B cell (primary cell): ENCODE data around the gene NOS3. TPM values are rescaled to one million over a fixed set of nuclear protein-coding genes. Genes with fewer than 3 reads are reported as not detected.

Source experiments
- ATAC-seq: fragments of 200-7000 bp; cut with Tn5 transposase; one replicate; pipeline ENCODE4 v1.10.0; 2021; ENCODE audit warnings: low read depth, mild to moderate bottlenecking, moderate number of reproducible peaks, moderate library complexity
- CTCF ChIA-PET: fragments of 350-600 bp; sonication (Branson Sonifier 250); formaldehyde crosslinking; loops from one replicate; lab custom pipeline; 2021; ENCODE audit warnings: antibody characterized with exemption, inconsistent platforms; lab: Charles Lee
- POLR2A ChIA-PET: fragments of 350-600 bp; sonication (Branson Sonifier 250); formaldehyde crosslinking; loops from one replicate; lab custom pipeline; 2021; ENCODE audit warnings: antibody characterized with exemption; lab: Charles Lee
- DNase-seq: peaks from one replicate; pipeline ENCODE4 v3.0.0; 2013
- H2AFZ ChIP-seq: 2 replicates; pipeline ENCODE4 v1.6.1; 2012; ENCODE audit warnings: mild to moderate bottlenecking, low read depth, low read length; ENCODE audit not compliant: insufficient read depth, poor library complexity, severe bottlenecking
- H3K27ac ChIP-seq, 2 donors: 1 replicate in 1 of 2; 2 replicates in 1 of 2; pipeline ENCODE4 v1.5.1; 2012 to 2013; ENCODE audit warnings: low read length in 2 of 2, mild to moderate bottlenecking in 2 of 2, moderate library complexity in 1 of 2
- H3K27me3 ChIP-seq, 4 experiments: fragments of 200-600 bp in 1 of 4; sonication (generic) in 1 of 4; replicated peaks in 1 of 4; 1 replicate in 2 of 4; 2 replicates in 2 of 4; pipeline versions ENCODE4 v1.6.1 to v1.7.0; 2013 to 2016; ENCODE audit warnings: low read length in 3 of 4, mild to moderate bottlenecking in 2 of 4, mixed read lengths in 1 of 4, moderate library complexity in 1 of 4; ENCODE audit not compliant: insufficient read depth in 4 of 4, control insufficient read depth in 3 of 4; ENCODE audit errors: control extremely low read depth in 1 of 4
- H3K36me3 ChIP-seq, 2 experiments: replicated peaks in 1 of 2; 1 replicate in 1 of 2; 2 replicates in 1 of 2; pipeline versions ENCODE4 v1.6.1 to v1.7.1; 2013; ENCODE audit warnings: low read length in 1 of 2; ENCODE audit not compliant: insufficient read depth in 2 of 2, control insufficient read depth in 1 of 2; ENCODE audit errors: control extremely low read depth in 1 of 2, extremely low read depth in 1 of 2
- H3K4me1 ChIP-seq, 2 donors: fragments of 200-600 bp in 1 of 2; sonication (generic) in 1 of 2; 1 replicate in 1 of 2; 2 replicates in 1 of 2; pipeline versions ENCODE4 v1.5.1 to v1.6.1; 2013 to 2017; ENCODE audit warnings: low read length in 2 of 2; ENCODE audit not compliant: control insufficient read depth in 2 of 2, insufficient read depth in 2 of 2
- H3K4me2 ChIP-seq: replicated peaks from 2 replicates; pipeline ENCODE3; 2012; ENCODE audit warnings: mild to moderate bottlenecking, low read depth, low read length; ENCODE audit not compliant: poor library complexity, severe bottlenecking
- H3K4me3 ChIP-seq, 5 experiments: fragments of 200-600 bp in 1 of 5; sonication (generic) in 1 of 5; 1 replicate in 3 of 5; 2 replicates in 2 of 5; pipeline versions ENCODE4 v1.5.1 to v1.7.0; 2011 to 2016; ENCODE audit warnings: low read length in 4 of 5, mild to moderate bottlenecking in 4 of 5, low read depth in 2 of 5, control low read depth in 1 of 5, moderate library complexity in 1 of 5; ENCODE audit not compliant: insufficient read depth in 1 of 5; ENCODE audit errors: control extremely low read depth in 1 of 5, extremely low read depth in 1 of 5
- H3K79me2 ChIP-seq: fragments of 200-600 bp; sonication (generic); one replicate; pipeline ENCODE4 v1.6.0; 2016; ENCODE audit warnings: low read length; ENCODE audit not compliant: control insufficient read depth, insufficient read depth
- H3K9ac ChIP-seq: fragments of 200-600 bp; sonication (generic); 2 replicates; pipeline ENCODE4 v1.6.1; 2017; ENCODE audit warnings: mild to moderate bottlenecking, low read length, moderate library complexity
- H3K9me3 ChIP-seq, 3 donors: one replicate each; pipeline versions ENCODE4 v1.6.1 to v1.7.1; 2013; ENCODE audit warnings: low read length in 2 of 3; ENCODE audit not compliant: control insufficient read depth in 2 of 3, insufficient read depth in 1 of 3; ENCODE audit errors: control extremely low read depth in 1 of 3
- H4K20me1 ChIP-seq: 2 replicates; pipeline ENCODE4 v1.6.0; 2012; ENCODE audit warnings: mild to moderate bottlenecking, low read length; ENCODE audit not compliant: insufficient read depth, control insufficient read depth, poor library complexity, severe bottlenecking
- H3K27ac Mint-ChIP-seq: one replicate; pipeline ENCODE4 v1.8.0; 2021; ENCODE audit warnings: mixed read lengths
- H3K27me3 Mint-ChIP-seq: one replicate; pipeline ENCODE4 v1.8.0; 2021; ENCODE audit warnings: mixed read lengths
- H3K4me1 Mint-ChIP-seq: one replicate; pipeline ENCODE4 v1.8.0; 2021; ENCODE audit warnings: mixed read lengths
- H3K4me3 Mint-ChIP-seq: one replicate; pipeline ENCODE4 v1.8.0; 2021; ENCODE audit warnings: mixed read lengths
- H3K9me3 Mint-ChIP-seq: one replicate; pipeline ENCODE4 v1.8.0; 2022; ENCODE audit warnings: mixed read lengths; ENCODE audit not compliant: insufficient read depth
- EZH2 ChIP-seq: IDR thresholded peaks from 2 replicates; pipeline ENCODE4 v1.6.1; 2012; ENCODE audit warnings: borderline replicate concordance, low read depth, mild to moderate bottlenecking, moderate library complexity, low read length; ENCODE audit not compliant: insufficient read depth, poor library complexity, severe bottlenecking
- WGBS: methylation state at CpG from one replicate; pipeline ENCODE4 v1.1.5; 2013; ENCODE audit warnings: missing lambda C conversion rate; ENCODE audit not compliant: insufficient coverage; 5-methylcytosine and 5-hydroxymethylcytosine counted together
- intact Hi-C: fragments of 100-400 bp; cut with micrococcal nuclease; formaldehyde crosslinking; loops from one replicate; pipeline ENCODE4 v1.10.0; 2022
- polyA plus RNA-seq: library from polyadenylated mRNA; depleted of rRNA; stranded (reverse); fragments of >200 nt; gene quantifications from 2 replicates; pipeline ENCODE4 v1.2.3, GENCODE V29; 2012
- total RNA-seq, 2 donors: library from RNA; stranded (reverse); fragments of 120-200 nt in 1 of 2; gene quantifications; 1 replicate in 1 of 2; 2 replicates in 1 of 2; pipeline versions ENCODE4 v1.2.3 to v1.2.4, GENCODE V29; 2013 to 2022
- TF ChIP-seq, protein P1 (sequence below): fragments of 200-600 bp; IDR thresholded peaks from one replicate; pipeline ENCODE4 v1.8.0; 2022; ENCODE audit warnings: antibody characterized with exemption, mild to moderate bottlenecking

NOS3 gene
- total and polyA plus RNA-seq, 2 donors (not counting 1 experiment from before 2014, with no cell fraction given): 0.39 to 0.54 TPM

DNA sequence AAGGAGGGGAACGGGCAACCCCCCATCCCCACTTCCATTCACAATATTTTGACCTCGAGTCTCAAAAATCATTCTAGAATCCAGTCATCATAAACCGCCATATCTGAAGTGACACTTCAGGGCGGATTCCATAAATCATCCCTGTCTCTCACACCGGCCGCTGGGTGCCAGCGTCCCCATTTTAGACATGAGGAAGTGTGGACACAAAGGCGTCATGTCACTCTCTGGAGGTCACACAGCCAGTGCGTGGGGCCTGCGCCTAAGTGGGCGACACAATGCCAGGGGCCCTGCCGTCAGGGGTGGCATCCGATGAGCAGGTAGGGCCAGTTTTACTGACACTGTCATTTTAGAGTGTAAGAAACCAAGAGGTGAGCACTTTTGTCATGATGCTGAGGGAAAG lies 32.2 kb upstream of the NOS3 start:
- DNase-seq: no peak
- Histone ChIP-seq H3K9me3 (peaks cover 0 to 9% (median 0%) of the 10 kb centered on the region in 3 donors), H2AFZ (no peak overlapping the region), H3K9ac (no peak overlapping the region), H3K4me3 (no peak overlapping the region), H4K20me1 (no peaks in the 10 kb centered on the region), H3K79me2 (no peaks in the 10 kb centered on the region), H3K4me1 (peaks cover 3 to 5% of the 10 kb centered on the region in 2 donors), H3K4me2 (no peak overlapping the region), H3K27me3 (peaks cover 0 to 55% (median 5%) of the 10 kb centered on the region in 4 experiments), H3K36me3 (no peaks in the 10 kb centered on the region), H3K27ac (no peak overlapping the region)
- POLR2A ChIA-PET: interaction anchor here (0.7 kb wide), 1 partner anchor 53 kb away, joined by 3 read pairs; no protein-coding TSS in a partner anchor
- Mint-ChIP-seq H3K9me3 (no peaks in the 10 kb centered on the region), H3K27ac (no peak overlapping the region), H3K4me3 (no peak overlapping the region), H3K27me3 (peaks cover 60% of the 10 kb centered on the region), H3K4me1 (peaks cover 2% of the 10 kb centered on the region)
- TF ChIP-seq EZH2: no peak
- TF ChIP-seq, protein P1, sequence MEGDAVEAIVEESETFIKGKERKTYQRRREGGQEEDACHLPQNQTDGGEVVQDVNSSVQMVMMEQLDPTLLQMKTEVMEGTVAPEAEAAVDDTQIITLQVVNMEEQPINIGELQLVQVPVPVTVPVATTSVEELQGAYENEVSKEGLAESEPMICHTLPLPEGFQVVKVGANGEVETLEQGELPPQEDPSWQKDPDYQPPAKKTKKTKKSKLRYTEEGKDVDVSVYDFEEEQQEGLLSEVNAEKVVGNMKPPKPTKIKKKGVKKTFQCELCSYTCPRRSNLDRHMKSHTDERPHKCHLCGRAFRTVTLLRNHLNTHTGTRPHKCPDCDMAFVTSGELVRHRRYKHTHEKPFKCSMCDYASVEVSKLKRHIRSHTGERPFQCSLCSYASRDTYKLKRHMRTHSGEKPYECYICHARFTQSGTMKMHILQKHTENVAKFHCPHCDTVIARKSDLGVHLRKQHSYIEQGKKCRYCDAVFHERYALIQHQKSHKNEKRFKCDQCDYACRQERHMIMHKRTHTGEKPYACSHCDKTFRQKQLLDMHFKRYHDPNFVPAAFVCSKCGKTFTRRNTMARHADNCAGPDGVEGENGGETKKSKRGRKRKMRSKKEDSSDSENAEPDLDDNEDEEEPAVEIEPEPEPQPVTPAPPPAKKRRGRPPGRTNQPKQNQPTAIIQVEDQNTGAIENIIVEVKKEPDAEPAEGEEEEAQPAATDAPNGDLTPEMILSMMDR: no peak
- no peak for ATAC-seq
- WGBS: 55% methylated on average over 11 of the region's 13 CpGs
- CTCF ChIA-PET: interaction anchor here (1.5 kb wide), 1 partner anchor 153 kb away, joined by 5 read pairs; no protein-coding TSS in a partner anchor
- intact Hi-C loops: no loop called here

- intact Hi-C loops: no loop called here
Measured at GRCh38 chr7:150959081-150959480, 31.7 kb upstream of the NOS3 start.

More at GRCh38 chr7:150959081-150959480, 31.7 kb upstream of the NOS3 start:
- CTCF ChIA-PET: interaction anchor here (1.5 kb wide), 1 partner anchor 153 kb away, joined by 5 read pairs; no protein-coding TSS in a partner anchor
- Histone ChIP-seq H3K9me3 (peaks cover 0 to 9% (median 0%) of the 10 kb centered on the region in 3 donors), H3K9ac (no peak overlapping the region), H3K36me3 (no peaks in the 10 kb centered on the region), H3K4me2 (no peak overlapping the region), H3K4me1 (peaks cover 3 to 5% of the 10 kb centered on the region in 2 donors), H4K20me1 (no peaks in the 10 kb centered on the region), H3K27ac (no peak overlapping the region), H2AFZ (no peak overlapping the region), H3K4me3 (no peak overlapping the region), H3K79me2 (no peaks in the 10 kb centered on the region), H3K27me3 (peaks cover 0 to 60% (median 5%) of the 10 kb centered on the region in 4 experiments)
- no peaks in the 10 kb centered on the region for H3K9me3 Mint-ChIP-seq
- H3K27ac Mint-ChIP-seq: no peak overlapping the region
- no peak overlapping the region for H3K4me3 Mint-ChIP-seq
- peaks cover 2% of the 10 kb centered on the region for H3K4me1 Mint-ChIP-seq
- TF ChIP-seq, protein P1: no peak
- TF ChIP-seq EZH2: no peak
- POLR2A ChIA-PET: interaction anchor here (0.7 kb wide), 1 partner anchor 54 kb away, joined by 3 read pairs; no protein-coding TSS in a partner anchor
- ATAC-seq (no peak), DNase-seq (no peak)
- peaks cover 56% of the 10 kb centered on the region for H3K27me3 Mint-ChIP-seq
- WGBS: 80% methylated on average over 3 of the region's 3 CpGs
